ENCODE results near the gene TBCCD1. TPM values are rescaled to one million over a fixed set of nuclear protein-coding genes. Genes with fewer than 3 reads are reported as not detected.

Gene TBCCD1
- total RNA-seq, 4 donors from 2014 or later = 9.7 to 17.7 (median 14.6) TPM

DNA sequence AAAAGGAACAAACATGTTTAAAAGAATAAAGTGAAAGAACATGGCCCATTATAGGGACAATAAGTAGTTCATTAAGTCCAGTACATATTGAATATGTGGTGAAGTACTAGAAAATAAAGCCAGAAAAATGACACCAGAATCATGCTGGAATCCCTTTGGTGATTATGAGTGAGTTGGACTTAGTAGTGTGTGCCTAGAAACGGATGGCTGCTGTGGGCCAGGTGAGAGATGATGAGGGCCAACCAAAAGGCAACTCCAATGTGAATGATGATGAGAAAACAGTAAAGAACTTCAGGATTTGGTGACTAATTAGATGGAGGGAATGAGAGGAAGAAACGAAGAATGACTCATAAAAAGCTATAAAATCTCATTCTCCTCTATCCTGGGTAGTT lies 26.3 kb downstream of the TBCCD1 start:
- intact Hi-C loops (cut with DNase I; ENCODE audit: low total_unique reads) = loop anchor here (5.0 to 10.0 kb wide), 2 partner anchors 286 to 554 kb away; no protein-coding TSS in a partner anchor
- no peak for DNase-seq (ENCODE audit: low spot score in 2 of 2)
- WGBS, 2 donors = 30 to 31% methylated on average over 2 of the region's 2 CpGs
- H3K4me3 ChIP-seq (ENCODE audit: low read depth, poor library complexity, severe bottlenecking) = no peak overlapping the region
- no peak for TF ChIP-seq POLR2A (IDR thresholded peaks at IDR 0.05)
- TF ChIP-seq, protein P1, sequence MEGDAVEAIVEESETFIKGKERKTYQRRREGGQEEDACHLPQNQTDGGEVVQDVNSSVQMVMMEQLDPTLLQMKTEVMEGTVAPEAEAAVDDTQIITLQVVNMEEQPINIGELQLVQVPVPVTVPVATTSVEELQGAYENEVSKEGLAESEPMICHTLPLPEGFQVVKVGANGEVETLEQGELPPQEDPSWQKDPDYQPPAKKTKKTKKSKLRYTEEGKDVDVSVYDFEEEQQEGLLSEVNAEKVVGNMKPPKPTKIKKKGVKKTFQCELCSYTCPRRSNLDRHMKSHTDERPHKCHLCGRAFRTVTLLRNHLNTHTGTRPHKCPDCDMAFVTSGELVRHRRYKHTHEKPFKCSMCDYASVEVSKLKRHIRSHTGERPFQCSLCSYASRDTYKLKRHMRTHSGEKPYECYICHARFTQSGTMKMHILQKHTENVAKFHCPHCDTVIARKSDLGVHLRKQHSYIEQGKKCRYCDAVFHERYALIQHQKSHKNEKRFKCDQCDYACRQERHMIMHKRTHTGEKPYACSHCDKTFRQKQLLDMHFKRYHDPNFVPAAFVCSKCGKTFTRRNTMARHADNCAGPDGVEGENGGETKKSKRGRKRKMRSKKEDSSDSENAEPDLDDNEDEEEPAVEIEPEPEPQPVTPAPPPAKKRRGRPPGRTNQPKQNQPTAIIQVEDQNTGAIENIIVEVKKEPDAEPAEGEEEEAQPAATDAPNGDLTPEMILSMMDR (IDR thresholded peaks at IDR 0.05) = no peak

DNA sequence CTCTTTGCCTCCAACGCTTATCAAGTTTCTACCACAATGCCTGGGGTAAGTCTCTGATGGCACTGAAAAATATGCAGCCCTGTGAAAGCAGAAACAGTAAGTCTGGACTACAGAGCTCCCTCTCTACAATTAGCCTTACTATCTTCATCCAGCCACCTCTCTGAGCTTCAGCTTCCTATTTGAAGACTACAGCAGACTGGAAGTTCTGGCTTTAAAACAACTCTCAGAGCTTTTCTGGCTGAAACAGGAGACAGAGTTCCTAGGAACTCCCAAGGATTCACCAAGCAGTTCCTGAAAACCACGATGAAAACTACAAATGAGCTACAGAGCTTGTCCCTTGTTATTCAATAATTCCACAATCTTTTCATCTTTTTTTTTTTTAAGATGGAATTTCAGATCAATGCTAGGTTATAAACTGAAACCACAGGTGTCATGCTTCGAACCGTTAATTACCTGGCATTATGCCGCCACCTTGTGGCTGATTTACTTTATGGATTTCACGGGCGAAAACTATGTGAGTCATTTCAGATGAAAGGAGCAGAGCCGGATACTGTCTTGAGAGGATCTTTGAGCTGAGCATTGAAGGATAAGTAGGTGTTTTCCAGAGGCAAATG lies 26.8 kb downstream of the TBCCD1 start:
- DNase-seq (ENCODE audit: low spot score in 2 of 2) = peak; percentile 73 to 91
- no peak overlapping the region for H3K4me3 ChIP-seq (ENCODE audit: low read depth, poor library complexity, severe bottlenecking)
- TF ChIP-seq, protein P1 (IDR thresholded peaks at IDR 0.05) = no peak
- no peak for TF ChIP-seq POLR2A (IDR thresholded peaks at IDR 0.05)
- intact Hi-C loops (cut with DNase I; ENCODE audit: low total_unique reads) = loop anchor here (5.0 to 10.0 kb wide), 2 partner anchors 286 to 553 kb away; no protein-coding TSS in a partner anchor
- 12 to 14% methylated on average over 8 of the region's 8 CpGs for WGBS, 2 donors

DNA sequence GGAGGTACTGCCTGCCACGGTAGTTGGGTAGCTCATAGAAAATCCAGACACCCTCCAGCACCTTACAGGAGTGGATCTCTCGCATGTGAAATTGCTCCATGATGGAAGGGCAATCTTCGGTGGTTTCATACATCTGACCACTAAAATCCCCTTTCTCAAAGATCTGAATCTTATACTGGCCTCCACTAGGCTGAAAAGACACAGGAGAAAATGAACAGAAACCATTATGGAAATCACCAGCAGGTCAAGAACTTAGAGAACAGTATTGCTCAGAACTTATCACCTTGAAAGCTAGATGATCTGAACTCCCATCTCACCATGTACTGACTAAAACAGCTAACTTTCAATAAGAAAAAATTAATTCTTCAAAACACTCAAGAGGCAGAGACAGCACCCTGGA lies 28.4 kb downstream of the TBCCD1 start:
- no peak overlapping the region for H3K4me3 ChIP-seq (ENCODE audit: low read depth, poor library complexity, severe bottlenecking)
- 92 to 93% methylated on average over 3 of the region's 3 CpGs for WGBS, 2 donors
- TF ChIP-seq, protein P1 (IDR thresholded peaks at IDR 0.05) = no peak
- no peak for TF ChIP-seq POLR2A (IDR thresholded peaks at IDR 0.05)
- DNase-seq (ENCODE audit: low spot score in 2 of 2) = no peak
- intact Hi-C loops (cut with DNase I; ENCODE audit: low total_unique reads) = no loop called here

DNA sequence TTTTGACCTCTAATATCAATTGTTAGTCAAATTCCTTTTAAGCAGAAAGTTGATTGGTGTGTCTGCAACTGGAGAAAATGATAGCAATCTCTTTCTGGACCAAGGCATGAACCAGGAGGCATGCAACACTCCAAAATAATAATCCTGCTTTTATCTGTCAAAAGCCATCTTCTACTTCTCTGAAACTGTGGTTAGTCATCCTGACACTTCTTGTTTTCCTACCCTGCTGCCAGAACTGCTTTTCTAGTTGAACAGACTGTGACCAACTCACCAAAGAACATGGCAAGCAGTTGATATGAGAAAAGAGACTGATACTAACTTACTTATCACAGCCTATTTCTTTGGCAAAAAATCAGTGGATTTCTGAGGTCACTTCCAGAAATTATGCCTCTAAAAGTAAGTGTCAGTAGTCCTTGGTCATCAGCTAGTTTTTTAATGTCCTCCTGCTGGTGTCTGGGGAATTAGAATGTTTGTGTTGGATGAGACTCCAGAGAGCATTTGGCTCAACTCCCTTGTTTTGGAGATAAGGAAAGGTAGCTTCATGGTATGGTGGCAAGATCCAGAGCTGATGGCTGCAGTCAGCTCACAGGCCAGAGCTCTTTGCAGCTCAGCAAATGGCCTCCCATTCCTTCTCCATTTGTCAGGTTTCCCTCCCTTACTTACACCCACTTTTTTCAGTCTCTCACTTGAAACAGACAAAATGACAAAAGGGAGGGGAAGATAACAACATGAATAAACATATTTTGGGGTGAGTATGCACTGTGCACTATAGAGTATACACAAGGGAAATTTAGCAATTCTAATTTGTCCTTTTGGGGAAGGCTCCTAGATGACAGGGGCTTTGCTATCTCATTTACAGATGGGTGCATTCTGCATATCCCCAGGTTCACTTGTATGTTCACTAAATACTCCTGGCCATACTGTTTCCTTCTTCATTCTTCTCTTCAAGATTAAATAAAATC lies 30.0 kb downstream of the TBCCD1 start:
- no peak overlapping the region for H3K4me3 ChIP-seq (ENCODE audit: low read depth, poor library complexity, severe bottlenecking)
- intact Hi-C loops (cut with DNase I; ENCODE audit: low total_unique reads) = no loop called here
- TF ChIP-seq POLR2A (IDR thresholded peaks at IDR 0.05) = no peak
- TF ChIP-seq, protein P1 (IDR thresholded peaks at IDR 0.05) = no peak
- DNase-seq (ENCODE audit: low spot score in 2 of 2) = no peak

DNA sequence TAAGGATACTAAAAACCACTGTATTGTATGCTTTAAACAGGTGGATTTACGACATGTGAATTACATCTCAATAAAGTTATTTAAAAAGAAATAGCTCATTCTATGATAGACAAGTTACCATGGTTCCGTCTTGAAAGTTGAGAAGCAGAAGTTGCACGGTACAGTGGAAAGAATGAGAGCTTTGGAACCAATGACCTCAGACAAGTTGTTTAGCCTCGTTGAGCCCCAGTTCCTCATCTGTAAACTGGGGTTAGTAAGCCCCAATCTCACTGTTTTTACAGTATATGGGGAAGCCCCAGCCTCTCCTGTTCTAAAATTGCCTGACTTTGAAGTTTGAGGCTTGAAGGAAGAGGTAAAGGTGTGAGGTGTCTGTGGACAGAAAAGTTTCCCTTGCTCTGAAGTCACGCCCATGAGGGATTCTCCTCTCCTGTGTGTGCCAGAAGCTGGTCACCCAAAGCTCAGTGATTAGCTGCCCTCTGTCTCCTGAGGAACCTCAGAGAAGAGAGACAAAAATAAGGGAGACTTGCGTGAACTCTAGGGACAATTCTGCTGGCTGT lies 32.9 kb downstream of the TBCCD1 start:
- 82 to 85% methylated on average over 6 of the region's 6 CpGs for WGBS, 2 donors
- no peak overlapping the region for H3K4me3 ChIP-seq (ENCODE audit: low read depth, poor library complexity, severe bottlenecking)
- intact Hi-C loops (cut with DNase I; ENCODE audit: low total_unique reads) = no loop called here
- no peak for DNase-seq (ENCODE audit: low spot score in 2 of 2)
- no peak for TF ChIP-seq POLR2A (IDR thresholded peaks at IDR 0.05)
- TF ChIP-seq, protein P1 (IDR thresholded peaks at IDR 0.05) = no peak

All from lower leg skin (tissue), 4 donors.